ENCODE data around the gene CAB39.

The CAB39 gene

DNA sequence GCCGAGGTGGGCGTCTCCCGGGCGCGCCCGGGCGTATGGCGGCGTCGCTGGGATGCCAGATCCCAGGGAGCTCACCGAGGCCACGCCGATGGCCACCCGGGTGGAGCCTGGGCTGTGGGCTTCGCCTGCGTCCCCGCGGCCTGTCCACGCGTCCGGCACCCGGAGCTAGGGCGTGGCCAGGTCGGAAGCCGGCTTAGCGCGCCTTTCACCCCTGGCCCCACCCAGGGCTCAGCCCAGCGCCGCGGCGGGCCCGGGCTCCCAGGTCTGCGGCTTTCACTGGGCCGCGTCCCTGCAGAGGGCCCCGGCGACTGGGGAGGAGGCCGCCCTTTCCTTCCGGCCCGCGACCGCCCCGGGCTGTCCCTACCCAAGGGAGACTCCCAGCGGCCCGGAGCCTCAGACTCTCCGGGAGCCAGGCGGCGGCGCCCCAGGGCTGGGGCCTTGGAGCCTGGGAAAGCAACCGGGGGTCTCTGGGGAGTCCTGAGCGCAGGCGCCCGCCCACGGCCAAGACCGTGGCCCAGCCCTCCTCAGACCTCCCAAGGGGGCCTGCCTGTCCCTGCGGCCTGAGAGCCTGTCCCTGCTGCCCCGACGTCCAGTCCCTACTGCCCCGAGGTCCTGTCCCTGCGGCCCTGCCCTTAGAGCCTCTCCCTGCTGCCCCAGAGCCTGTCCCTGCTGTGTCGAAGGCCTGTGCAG, 115.8 kb downstream of the CAB39 start:
- in situ Hi-C loops (cut with HindIII; ENCODE audit: low sequenced_read_pairs) = no loop called here
- DNase-seq (ENCODE audit: low read depth, low spot score) = no peak
- TF ChIP-seq, protein P1, sequence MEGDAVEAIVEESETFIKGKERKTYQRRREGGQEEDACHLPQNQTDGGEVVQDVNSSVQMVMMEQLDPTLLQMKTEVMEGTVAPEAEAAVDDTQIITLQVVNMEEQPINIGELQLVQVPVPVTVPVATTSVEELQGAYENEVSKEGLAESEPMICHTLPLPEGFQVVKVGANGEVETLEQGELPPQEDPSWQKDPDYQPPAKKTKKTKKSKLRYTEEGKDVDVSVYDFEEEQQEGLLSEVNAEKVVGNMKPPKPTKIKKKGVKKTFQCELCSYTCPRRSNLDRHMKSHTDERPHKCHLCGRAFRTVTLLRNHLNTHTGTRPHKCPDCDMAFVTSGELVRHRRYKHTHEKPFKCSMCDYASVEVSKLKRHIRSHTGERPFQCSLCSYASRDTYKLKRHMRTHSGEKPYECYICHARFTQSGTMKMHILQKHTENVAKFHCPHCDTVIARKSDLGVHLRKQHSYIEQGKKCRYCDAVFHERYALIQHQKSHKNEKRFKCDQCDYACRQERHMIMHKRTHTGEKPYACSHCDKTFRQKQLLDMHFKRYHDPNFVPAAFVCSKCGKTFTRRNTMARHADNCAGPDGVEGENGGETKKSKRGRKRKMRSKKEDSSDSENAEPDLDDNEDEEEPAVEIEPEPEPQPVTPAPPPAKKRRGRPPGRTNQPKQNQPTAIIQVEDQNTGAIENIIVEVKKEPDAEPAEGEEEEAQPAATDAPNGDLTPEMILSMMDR (IDR thresholded peaks at IDR 0.05; ENCODE audit: low read depth, low read length) = no peak
- no peak overlapping the region for H3K4me3 ChIP-seq (ENCODE audit: low read depth, low read length)

DNA sequence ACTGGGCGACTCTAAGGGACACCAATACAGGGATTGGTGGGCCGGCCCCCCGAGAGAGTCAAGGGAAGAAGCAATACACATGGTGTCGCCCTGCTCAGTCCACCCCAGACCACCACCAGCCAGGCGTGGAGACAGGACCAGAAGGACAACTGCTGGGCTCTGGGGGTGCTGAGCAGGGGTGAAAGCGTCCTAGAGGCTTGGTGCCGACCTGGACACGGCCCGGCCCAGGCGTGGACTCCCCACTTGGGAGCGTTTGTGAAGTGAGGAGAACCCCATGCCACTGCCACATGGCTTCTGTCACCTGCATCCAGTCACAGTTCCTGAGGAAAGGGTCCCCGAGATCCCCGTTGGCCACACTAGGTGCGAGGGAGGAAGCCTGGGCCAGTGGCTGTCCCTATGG, 116.7 kb downstream of the CAB39 start:
- TF ChIP-seq, protein P1 (IDR thresholded peaks at IDR 0.05; ENCODE audit: low read depth, low read length) = no peak
- in situ Hi-C loops (cut with HindIII; ENCODE audit: low sequenced_read_pairs) = no loop called here
- no peak for DNase-seq (ENCODE audit: low read depth, low spot score)
- no peak overlapping the region for H3K4me3 ChIP-seq (ENCODE audit: low read depth, low read length)

DNA sequence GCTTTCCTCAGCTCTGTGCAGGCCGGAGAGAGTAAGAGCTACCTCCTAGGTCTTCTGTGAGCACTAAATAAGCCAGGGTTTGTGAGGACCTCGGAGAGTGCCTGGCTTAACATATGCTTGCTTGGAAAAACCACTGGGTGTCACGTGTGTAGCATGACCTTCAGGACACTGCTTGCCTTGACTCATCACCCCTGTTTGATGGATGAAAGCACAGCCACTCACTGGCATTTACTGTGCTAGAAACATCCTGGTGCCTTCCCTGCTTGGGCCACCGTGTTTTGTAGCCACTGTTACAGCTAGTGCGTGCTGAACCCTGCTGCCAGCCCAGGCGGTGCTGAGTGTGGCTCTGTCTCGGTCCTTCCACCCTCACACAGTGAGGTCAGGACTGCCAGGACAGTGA, 117.3 kb downstream of the CAB39 start:
- no peak for DNase-seq (ENCODE audit: low read depth, low spot score)
- TF ChIP-seq, protein P1 (IDR thresholded peaks at IDR 0.05; ENCODE audit: low read depth, low read length) = no peak
- no peak overlapping the region for H3K4me3 ChIP-seq (ENCODE audit: low read depth, low read length)
- in situ Hi-C loops (cut with HindIII; ENCODE audit: low sequenced_read_pairs) = no loop called here

DNA sequence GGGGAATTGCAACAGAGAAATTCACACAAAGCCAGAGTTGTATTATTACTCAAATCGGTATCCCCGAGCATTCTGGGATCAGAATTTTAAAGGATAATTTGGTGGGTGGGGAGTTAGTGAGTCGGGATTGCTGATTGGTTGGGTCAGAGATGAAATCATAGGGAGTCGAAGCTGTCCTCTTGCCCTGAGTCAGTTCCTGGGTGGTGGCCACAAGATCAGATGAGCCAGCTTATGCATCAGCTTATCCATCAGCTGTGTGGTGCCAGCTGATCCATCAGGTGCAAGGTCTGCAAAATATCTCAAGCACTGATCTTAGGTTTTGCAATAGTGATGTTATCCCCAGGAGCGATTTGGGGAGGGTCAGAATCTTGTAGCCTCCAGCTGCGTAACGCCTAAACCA, 117.8 kb downstream of the CAB39 start:
- DNase-seq (ENCODE audit: low read depth, low spot score) = no peak
- H3K4me3 ChIP-seq (ENCODE audit: low read depth, low read length) = no peak overlapping the region
- TF ChIP-seq, protein P1 (IDR thresholded peaks at IDR 0.05; ENCODE audit: low read depth, low read length) = no peak
- in situ Hi-C loops (cut with HindIII; ENCODE audit: low sequenced_read_pairs) = no loop called here

DNA sequence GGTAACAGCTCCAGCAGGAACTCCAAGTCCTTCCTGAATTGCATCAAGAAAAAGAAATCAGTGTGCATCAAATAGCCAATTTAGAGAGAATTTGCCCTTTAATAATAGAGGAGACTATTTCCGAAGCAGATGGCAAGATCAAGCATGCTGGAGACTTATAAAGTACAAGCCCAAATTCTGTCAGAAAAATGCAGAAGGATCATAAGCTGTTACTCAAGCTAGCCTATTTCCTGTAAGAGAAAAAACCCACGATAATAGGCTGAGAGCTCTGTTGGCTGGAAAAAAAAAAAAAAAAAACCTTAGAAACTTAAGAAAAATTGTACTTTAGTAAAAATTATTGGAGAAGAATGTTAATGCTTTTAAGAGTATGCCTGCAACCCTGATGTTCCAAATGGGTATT, 127.7 kb downstream of the CAB39 start:
- H3K4me3 ChIP-seq (ENCODE audit: low read depth, low read length) = no peak overlapping the region
- in situ Hi-C loops (cut with HindIII; ENCODE audit: low sequenced_read_pairs) = no loop called here
- TF ChIP-seq, protein P1 (IDR thresholded peaks at IDR 0.05; ENCODE audit: low read depth, low read length) = no peak
- no peak for DNase-seq (ENCODE audit: low read depth, low spot score)

DNA sequence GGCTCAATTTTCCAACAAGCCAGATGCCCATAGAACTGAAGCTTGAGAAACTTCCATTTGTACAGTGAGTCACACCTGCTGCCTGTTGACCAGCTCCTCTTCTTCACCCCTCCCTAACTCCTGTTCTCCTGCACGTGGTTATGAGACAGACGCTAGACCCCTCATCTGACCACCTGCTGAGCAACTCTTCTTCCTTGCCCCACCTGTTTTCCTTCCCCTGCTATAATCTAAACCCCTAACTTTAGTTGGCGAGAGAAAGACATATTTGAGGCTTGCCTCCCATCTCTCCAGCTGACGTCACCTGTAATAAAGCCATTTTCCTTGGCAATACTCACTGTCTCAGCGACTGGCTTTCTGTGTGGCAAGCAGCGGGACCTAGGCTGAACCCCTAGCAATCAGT, 129.8 kb downstream of the CAB39 start:
- in situ Hi-C loops (cut with HindIII; ENCODE audit: low sequenced_read_pairs) = no loop called here
- DNase-seq (ENCODE audit: low read depth, low spot score) = no peak
- TF ChIP-seq, protein P1 (IDR thresholded peaks at IDR 0.05; ENCODE audit: low read depth, low read length) = no peak
- no peak overlapping the region for H3K4me3 ChIP-seq (ENCODE audit: low read depth, low read length)
